GM23338 (cell line): ENCODE results near the gene TMEM11. TPM values are rescaled to one million over a fixed set of nuclear protein-coding genes. Genes with fewer than 3 reads are reported as not detected.

Source experiments
- ATAC-seq: fragments of 200-7000 bp; cut with Tn5 transposase; 3 replicates; pipeline ENCODE4 v1.9.1; 2020
- DNase-seq: peaks from one replicate; pipeline ENCODE4 v3.0.0-alpha.2; 2015; ENCODE audit warnings: low spot score
- H2AFZ ChIP-seq: fragments of 200-600 bp; sonication (generic); 2 replicates; pipeline ENCODE4 v1.8.0; 2016; ENCODE audit warnings: antibody characterized with exemption, mild to moderate bottlenecking, moderate library complexity
- H3F3A ChIP-seq: fragments of 200-600 bp; sonication (generic); replicated peaks from 2 replicates; pipeline ENCODE4 v1.8.0; 2017; ENCODE audit warnings: antibody characterized with exemption, mixed run types, low read depth
- H3K27ac ChIP-seq: fragments of 200-600 bp; sonication (generic); 2 replicates; pipeline ENCODE4 v1.6.1; 2016; ENCODE audit warnings: low read depth
- H3K27me3 ChIP-seq: fragments of 200-600 bp; sonication (generic); 2 replicates; pipeline ENCODE4 v1.8.0; 2016; ENCODE audit warnings: mild to moderate bottlenecking, mixed run types, moderate library complexity; ENCODE audit not compliant: insufficient read depth
- H3K36me3 ChIP-seq: fragments of 200-600 bp; sonication (generic); 2 replicates; pipeline ENCODE4 v1.8.0; 2016; ENCODE audit warnings: mild to moderate bottlenecking; ENCODE audit not compliant: insufficient read depth
- H3K4me1 ChIP-seq: fragments of 200-600 bp; sonication (generic); 2 replicates; pipeline ENCODE4 v1.8.0; 2016; ENCODE audit warnings: mild to moderate bottlenecking, moderate library complexity; ENCODE audit not compliant: insufficient read depth
- H3K4me2 ChIP-seq: fragments of 200-600 bp; sonication (generic); 2 replicates; pipeline ENCODE4 v1.7.1; 2017; ENCODE audit warnings: mixed run types
- H3K4me3 ChIP-seq: fragments of 200-600 bp; sonication (generic); 2 replicates; pipeline ENCODE4 v1.6.1; 2016; ENCODE audit warnings: mixed run types
- H3K79me2 ChIP-seq: fragments of 200-600 bp; sonication (generic); replicated peaks from 2 replicates; pipeline ENCODE4 v1.8.0; 2017; ENCODE audit warnings: mild to moderate bottlenecking; ENCODE audit not compliant: insufficient read depth
- H3K9me2 ChIP-seq: fragments of 200-600 bp; sonication (generic); 2 replicates; pipeline ENCODE4 v1.8.0; 2017; ENCODE audit not compliant: insufficient read depth
- H4K20me1 ChIP-seq: fragments of 200-600 bp; sonication (generic); replicated peaks from 2 replicates; pipeline ENCODE4 v1.8.0; 2017; ENCODE audit warnings: mild to moderate bottlenecking; ENCODE audit not compliant: insufficient read depth
- H3K27ac Mint-ChIP-seq: 2 replicates; pipeline ENCODE4 v1.8.0; 2020; ENCODE audit warnings: inconsistent platforms, mild to moderate bottlenecking, moderate library complexity, mixed read lengths
- H3K27me3 Mint-ChIP-seq: 3 replicates; pipeline ENCODE4 v1.8.0; 2022; ENCODE audit warnings: low read depth, mild to moderate bottlenecking, moderate library complexity, mixed read lengths, inconsistent platforms; ENCODE audit not compliant: insufficient read depth, poor library complexity
- H3K36me3 Mint-ChIP-seq: 3 replicates; pipeline ENCODE4 v1.8.0; 2021; ENCODE audit warnings: low read depth, mild to moderate bottlenecking, inconsistent platforms, moderate library complexity, mixed read lengths
- H3K4me1 Mint-ChIP-seq: 3 replicates; pipeline ENCODE4 v1.8.0; 2020; ENCODE audit warnings: mild to moderate bottlenecking, inconsistent platforms, mixed read lengths
- H3K4me3 Mint-ChIP-seq: 3 replicates; pipeline ENCODE4 v1.8.0; 2021; ENCODE audit warnings: moderate library complexity, mild to moderate bottlenecking, inconsistent platforms, mixed read lengths
- H3K9me3 Mint-ChIP-seq: 3 replicates; pipeline ENCODE4 v1.8.0; 2020; ENCODE audit warnings: moderate library complexity, mild to moderate bottlenecking, inconsistent platforms, mixed read lengths
- CREB1 ChIP-seq: fragments of 250-450 bp; sonication (Bioruptor Pico); IDR thresholded peaks from 2 replicates; pipeline ENCODE4 v1.5.0; 2020; ENCODE audit warnings: low read depth, mild to moderate bottlenecking, moderate library complexity
- CTCF ChIP-seq, 2 experiments: fragments of 200-600 bp in 1 of 2; sonication (generic) in 1 of 2; conservative IDR thresholded peaks; 2 replicates each; pipeline versions ENCODE4 v1.5.1 to v1.6.1; 2016 to 2017; ENCODE audit warnings: antibody characterized with exemption in 2 of 2, low read depth in 2 of 2, mild to moderate bottlenecking in 2 of 2, moderate library complexity in 1 of 2
- ZNF462 ChIP-seq: fragments of 250-450 bp; sonication (Bioruptor Pico); IDR thresholded peaks from 2 replicates; pipeline ENCODE4 v1.5.0; 2020; ENCODE audit warnings: mild to moderate bottlenecking, moderate library complexity
- polyA plus RNA-seq: library from polyadenylated mRNA; unstranded; fragments of >200 nt; fragmentation: Nextera tagmentation; extraction: Ambion mirVana; gene quantifications from 2 replicates; pipeline ENCODE4 v1.2.1, GENCODE V29; 2016
- total RNA-seq: library from RNA; depleted of rRNA; stranded (reverse); fragments of >200 nt; shearing (Covaris generic); gene quantifications from 2 replicates; pipeline ENCODE4 v1.2.3, GENCODE V29; 2014

The TMEM11 gene
- total and polyA plus RNA-seq, 2 experiments from 2014 or later = 38.5 to 90.2 TPM

DNA sequence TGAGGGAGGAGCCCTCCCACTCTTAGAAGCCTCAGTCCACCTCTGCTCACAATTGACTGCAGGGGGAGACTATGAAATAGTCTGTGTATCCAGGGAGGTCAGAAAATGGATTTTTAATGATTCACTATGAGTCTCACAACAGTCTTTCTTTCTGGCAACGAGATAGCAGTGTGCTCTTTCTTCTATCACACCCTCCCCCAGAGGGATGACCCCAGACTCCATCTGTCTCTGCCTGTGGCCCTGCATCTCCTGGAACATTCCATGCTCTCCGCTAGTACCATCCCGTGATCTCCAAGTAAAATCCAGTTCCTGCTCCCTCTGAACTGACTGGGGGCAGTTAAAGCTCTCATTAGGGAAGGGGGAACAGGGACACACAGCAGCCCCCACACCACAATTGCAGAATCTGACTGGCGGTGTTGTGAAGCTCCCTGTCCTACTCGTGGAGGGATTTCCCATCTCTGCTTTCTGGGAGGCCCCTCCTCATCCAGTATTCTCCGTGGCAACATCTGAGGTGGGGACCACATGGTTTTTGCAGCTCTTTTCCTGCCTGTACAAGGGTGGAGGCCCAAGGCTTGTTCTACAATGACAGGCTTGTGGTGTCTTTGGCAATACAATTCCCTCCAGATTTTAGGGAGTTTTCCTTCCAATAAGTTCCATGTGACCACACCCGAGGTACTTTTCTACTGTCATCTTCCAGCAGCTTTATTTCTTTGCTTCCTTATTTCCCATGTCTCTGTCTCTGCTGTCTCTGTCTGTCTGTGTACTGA lies 19.8 kb upstream of the TMEM11 start:
- no peak overlapping the region for H2AFZ ChIP-seq
- ATAC-seq (no peak), DNase-seq (no peak)
- H3K79me2 ChIP-seq = no peaks in the 10 kb centered on the region
- Mint-ChIP-seq H3K27ac (no peak overlapping the region), H3K9me3 (no peaks in the 10 kb centered on the region; the same call in 2 of the 3 replicates), H3K27me3 (peaks cover 13% of the 10 kb centered on the region), H3K4me1 (no peaks in the 10 kb centered on the region), H3K4me3 (no peak overlapping the region), H3K36me3 (no peaks in the 10 kb centered on the region; the same call in 2 of the 3 replicates)
- no peak overlapping the region for H3K27ac ChIP-seq
- no peaks in the 10 kb centered on the region for H3K27me3 ChIP-seq
- H4K20me1 ChIP-seq = no peaks in the 10 kb centered on the region
- no peaks in the 10 kb centered on the region for H3F3A ChIP-seq
- TF ChIP-seq CTCF (conservative IDR thresholded peaks at IDR 0.05; ENCODE audit: low read depth in 2 of 2) (0 out of 4 replicates have a peak, but pooled peaks of 1 of the 2 experiments have one; percentile 5), ZNF462 (no peak), CREB1 (CRISPR knock-in tag) (no peak)
- no peaks in the 10 kb centered on the region for H3K36me3 ChIP-seq
- no peaks in the 10 kb centered on the region for H3K4me1 ChIP-seq
- H3K4me2 ChIP-seq = no peak overlapping the region
- no peak overlapping the region for H3K4me3 ChIP-seq
- no peaks in the 10 kb centered on the region for H3K9me2 ChIP-seq
